CD14-positive monocyte (primary cell): ENCODE measurements around the gene TLK1. TPM values are rescaled to one million over a fixed set of nuclear protein-coding genes. Genes with fewer than 3 reads are reported as not detected.

Experiments
- DNase-seq, 3 donors: peaks; one replicate each; pipeline ENCODE4 v3.0.0-alpha.2; 2011 to 2022
- H2AFZ ChIP-seq: 2 replicates; pipeline ENCODE4 v1.6.0; 2012; ENCODE audit warnings: mild to moderate bottlenecking, low read depth, low read length, inconsistent platforms; ENCODE audit not compliant: insufficient read depth, poor library complexity, severe bottlenecking
- H3K27ac ChIP-seq, 2 donors: 1 replicate in 1 of 2; 2 replicates in 1 of 2; pipeline ENCODE4 v1.5.1; 2012 to 2013; ENCODE audit warnings: low read length in 2 of 2, control low read depth in 1 of 2, inconsistent platforms in 1 of 2, low read depth in 1 of 2, mild to moderate bottlenecking in 1 of 2
- H3K27me3 ChIP-seq, 2 donors: one replicate each; pipeline versions ENCODE4 v1.6.0 to v1.6.1; 2011 to 2013; ENCODE audit warnings: low read length in 2 of 2; ENCODE audit not compliant: control insufficient read depth in 2 of 2, insufficient read depth in 2 of 2
- H3K36me3 ChIP-seq, 2 donors: replicated peaks in 1 of 2; 1 replicate in 1 of 2; 2 replicates in 1 of 2; pipeline versions ENCODE4 v1.5.1 to v1.6.1; 2012 to 2013; ENCODE audit warnings: low read length in 2 of 2, control low read depth in 1 of 2, inconsistent platforms in 1 of 2, mild to moderate bottlenecking in 1 of 2; ENCODE audit not compliant: insufficient read depth in 2 of 2, control insufficient read depth in 1 of 2
- H3K4me1 ChIP-seq, 2 donors: 1 replicate in 1 of 2; 2 replicates in 1 of 2; pipeline versions ENCODE4 v1.5.1 to v1.6.1; 2012 to 2013; ENCODE audit warnings: low read length in 2 of 2, control low read depth in 1 of 2, inconsistent platforms in 1 of 2, mild to moderate bottlenecking in 1 of 2, moderate library complexity in 1 of 2; ENCODE audit not compliant: insufficient read depth in 2 of 2, control insufficient read depth in 1 of 2
- H3K4me2 ChIP-seq: replicated peaks from 2 replicates; pipeline ENCODE3; 2012; ENCODE audit warnings: low read length, moderate library complexity, mild to moderate bottlenecking; ENCODE audit not compliant: poor library complexity, severe bottlenecking; ENCODE audit errors: extremely low read depth
- H3K4me3 ChIP-seq, 3 experiments: fragments of 200-600 bp in 1 of 3; sonication (generic) in 1 of 3; replicated peaks in 1 of 3; 1 replicate in 2 of 3; 2 replicates in 1 of 3; pipeline ENCODE4 v1.5.1; 2011 to 2013; ENCODE audit warnings: low read length in 3 of 3, mild to moderate bottlenecking in 3 of 3, control low read depth in 2 of 3, low read depth in 2 of 3, inconsistent platforms in 1 of 3, moderate library complexity in 1 of 3
- H3K79me2 ChIP-seq: 2 replicates; pipeline ENCODE4 v1.6.0; 2012; ENCODE audit warnings: mild to moderate bottlenecking, control low read depth, inconsistent platforms, low read length, moderate library complexity; ENCODE audit not compliant: insufficient read depth
- H3K9ac ChIP-seq: 2 replicates; pipeline ENCODE4 v1.6.0; 2017; ENCODE audit warnings: low read length, mild to moderate bottlenecking; ENCODE audit not compliant: insufficient read depth, poor library complexity, severe bottlenecking
- H3K9me3 ChIP-seq, 2 donors: replicated peaks in 1 of 2; 1 replicate in 1 of 2; 2 replicates in 1 of 2; pipeline versions ENCODE4 v1.5.1 to v1.6.1; 2012 to 2013; ENCODE audit warnings: low read length in 2 of 2, control low read depth in 1 of 2; ENCODE audit not compliant: control insufficient read depth in 1 of 2, insufficient read depth in 1 of 2
- H4K20me1 ChIP-seq: 2 replicates; pipeline ENCODE4 v1.6.0; 2012; ENCODE audit warnings: mild to moderate bottlenecking, low read length, control low read depth, moderate library complexity; ENCODE audit not compliant: insufficient read depth
- H3K27ac Mint-ChIP-seq, 7 donors: one replicate each; pipeline ENCODE4 v1.8.0; 2020; ENCODE audit warnings: mild to moderate bottlenecking in 7 of 7, mixed read lengths in 7 of 7, moderate library complexity in 6 of 7, inconsistent platforms in 2 of 7
- H3K27me3 Mint-ChIP-seq, 3 donors: one replicate each; pipeline ENCODE4 v1.8.0; 2021 to 2022; ENCODE audit warnings: low read depth in 3 of 3, mild to moderate bottlenecking in 3 of 3, mixed read lengths in 3 of 3, moderate library complexity in 3 of 3, inconsistent platforms in 1 of 3
- H3K36me3 Mint-ChIP-seq, 2 donors: one replicate each; pipeline ENCODE4 v1.8.0; 2020; ENCODE audit warnings: mixed read lengths in 2 of 2, inconsistent platforms in 1 of 2, mild to moderate bottlenecking in 1 of 2
- H3K4me1 Mint-ChIP-seq: one replicate; pipeline ENCODE4 v1.8.0; 2020; ENCODE audit warnings: mild to moderate bottlenecking, mixed read lengths
- H3K4me3 Mint-ChIP-seq, 2 donors: one replicate each; pipeline ENCODE4 v1.8.0; 2020; ENCODE audit warnings: mild to moderate bottlenecking in 2 of 2, mixed read lengths in 2 of 2, moderate library complexity in 1 of 2
- H3K9me3 Mint-ChIP-seq, 7 donors: one replicate each; pipeline ENCODE4 v1.8.0; 2020 to 2022; ENCODE audit warnings: mixed read lengths in 7 of 7, mild to moderate bottlenecking in 6 of 7, moderate library complexity in 6 of 7, inconsistent platforms in 2 of 7
- WGBS: methylation state at CpG from one replicate; pipeline ENCODE4 v1.1.5; 2013; ENCODE audit warnings: missing lambda C conversion rate; ENCODE audit not compliant: insufficient coverage; 5-methylcytosine and 5-hydroxymethylcytosine counted together
- intact Hi-C, 2 donors: fragments of 100-400 bp; cut with micrococcal nuclease; formaldehyde crosslinking; loops; one replicate each; pipeline versions ENCODE4 v1.15.0 to v1.15.1; 2023
- polyA plus RNA-seq, 3 donors: library from polyadenylated mRNA; depleted of rRNA in 1 of 3; unstranded in 2 of 3; stranded (reverse) in 1 of 3; fragments of 300-500 nt in 2 of 3; fragments of >200 nt in 1 of 3; fragmentation: Illumina TruSeq in 2 of 3; gene quantifications; 1 replicate in 2 of 3; 2 replicates in 1 of 3; pipeline ENCODE4 v1.2.3, GENCODE V29; 2012 to 2021
- TF ChIP-seq, protein P1 (sequence below): fragments of 200-600 bp; IDR thresholded peaks from one replicate; pipeline ENCODE4 v1.8.0; 2022; ENCODE audit warnings: antibody characterized with exemption, mild to moderate bottlenecking

The TLK1 gene
- polyA plus RNA-seq, 3 donors: 6.3 to 20.0 (median 8.6) TPM

DNA sequence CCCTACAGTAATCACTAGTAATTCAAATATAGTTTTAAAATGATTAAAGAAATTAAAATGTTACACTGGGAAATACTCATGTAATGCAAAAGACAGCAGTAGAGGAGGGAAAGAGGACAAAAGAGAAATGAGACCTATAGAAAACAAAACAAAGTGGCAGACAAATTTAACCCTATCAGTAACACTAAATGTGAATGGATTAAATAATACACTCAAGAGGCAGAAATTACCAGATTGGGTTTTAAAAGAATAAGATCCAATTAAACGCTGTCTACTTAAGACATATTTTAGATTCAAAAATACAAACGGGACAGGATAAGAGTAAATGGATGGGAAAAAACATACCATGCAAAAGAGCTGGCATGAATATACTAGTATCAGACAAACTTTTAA lies 17.0 kb downstream of the TLK1 start:
- H3K9me3 Mint-ChIP-seq: no peaks in the 10 kb centered on the region
- Histone ChIP-seq H3K9ac (no peak overlapping the region), H3K27ac (no peak overlapping the region), H3K9me3 (no peaks in the 10 kb centered on the region), H3K36me3 (no peaks in the 10 kb centered on the region), H4K20me1 (peaks cover 99% of the 10 kb centered on the region), H3K27me3 (no peaks in the 10 kb centered on the region), H3K4me3 (no peak overlapping the region), H3K4me2 (no peak overlapping the region), H3K79me2 (peaks cover 97% of the 10 kb centered on the region), H2AFZ (no peak overlapping the region), H3K4me1 (peaks cover 17 to 29% of the 10 kb centered on the region in 2 donors)
- peaks cover 0 to 3% of the 10 kb centered on the region in 2 donors for H3K36me3 Mint-ChIP-seq
- no peak for DNase-seq
- peaks cover 64% of the 10 kb centered on the region for H3K4me1 Mint-ChIP-seq
- TF ChIP-seq, protein P1, sequence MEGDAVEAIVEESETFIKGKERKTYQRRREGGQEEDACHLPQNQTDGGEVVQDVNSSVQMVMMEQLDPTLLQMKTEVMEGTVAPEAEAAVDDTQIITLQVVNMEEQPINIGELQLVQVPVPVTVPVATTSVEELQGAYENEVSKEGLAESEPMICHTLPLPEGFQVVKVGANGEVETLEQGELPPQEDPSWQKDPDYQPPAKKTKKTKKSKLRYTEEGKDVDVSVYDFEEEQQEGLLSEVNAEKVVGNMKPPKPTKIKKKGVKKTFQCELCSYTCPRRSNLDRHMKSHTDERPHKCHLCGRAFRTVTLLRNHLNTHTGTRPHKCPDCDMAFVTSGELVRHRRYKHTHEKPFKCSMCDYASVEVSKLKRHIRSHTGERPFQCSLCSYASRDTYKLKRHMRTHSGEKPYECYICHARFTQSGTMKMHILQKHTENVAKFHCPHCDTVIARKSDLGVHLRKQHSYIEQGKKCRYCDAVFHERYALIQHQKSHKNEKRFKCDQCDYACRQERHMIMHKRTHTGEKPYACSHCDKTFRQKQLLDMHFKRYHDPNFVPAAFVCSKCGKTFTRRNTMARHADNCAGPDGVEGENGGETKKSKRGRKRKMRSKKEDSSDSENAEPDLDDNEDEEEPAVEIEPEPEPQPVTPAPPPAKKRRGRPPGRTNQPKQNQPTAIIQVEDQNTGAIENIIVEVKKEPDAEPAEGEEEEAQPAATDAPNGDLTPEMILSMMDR: no peak
- no peak overlapping the region for H3K4me3 Mint-ChIP-seq
- H3K27ac Mint-ChIP-seq: no peak overlapping the region
- intact Hi-C loops: no loop called here
- peaks cover 0 to 2% (median 0%) of the 10 kb centered on the region in 3 donors for H3K27me3 Mint-ChIP-seq
- no CpG with 5 or more reads among the region's 2 CpGs for WGBS

DNA sequence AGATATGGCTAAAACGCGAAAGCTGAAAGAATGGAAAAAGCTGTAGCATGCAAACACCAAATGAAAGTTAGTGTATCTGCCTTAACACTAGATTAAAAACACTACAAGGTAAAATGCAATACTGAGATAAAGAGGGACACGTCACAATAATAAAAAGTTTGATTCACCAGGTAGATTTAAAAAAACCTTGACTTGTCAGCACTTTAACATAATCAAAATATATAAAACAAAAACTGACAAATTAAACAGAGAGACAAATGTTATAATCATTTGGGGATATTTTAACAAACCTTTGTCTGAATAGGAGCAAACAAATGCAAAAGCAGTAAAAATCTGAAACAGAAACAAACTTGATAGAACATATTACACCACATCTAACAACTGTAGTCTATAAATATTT lies 18.3 kb downstream of the TLK1 start:
- no peaks in the 10 kb centered on the region for H3K27me3 Mint-ChIP-seq
- no peaks in the 10 kb centered on the region for H3K27me3 ChIP-seq
- H3K79me2 ChIP-seq: peaks cover 97% of the 10 kb centered on the region
- intact Hi-C loops: no loop called here
- WGBS: no CpG with 5 or more reads among the region's 3 CpGs
- H3K9ac ChIP-seq: no peak overlapping the region
- H3K4me2 ChIP-seq: no peak overlapping the region
- DNase-seq: no peak
- peaks cover 0 to 3% of the 10 kb centered on the region in 2 donors for H3K36me3 Mint-ChIP-seq
- H4K20me1 ChIP-seq: peaks cover 97% of the 10 kb centered on the region
- peaks cover 54% of the 10 kb centered on the region for H3K4me1 Mint-ChIP-seq
- no peak overlapping the region for H3K4me3 Mint-ChIP-seq
- H3K4me1 ChIP-seq: peaks cover 17 to 23% of the 10 kb centered on the region in 2 donors
- no peaks in the 10 kb centered on the region for H3K9me3 ChIP-seq
- no peak overlapping the region for H2AFZ ChIP-seq
- no peak overlapping the region for H3K27ac ChIP-seq
- no peaks in the 10 kb centered on the region for H3K9me3 Mint-ChIP-seq
- no peak overlapping the region for H3K27ac Mint-ChIP-seq
- TF ChIP-seq, protein P1: no peak
- no peak overlapping the region for H3K4me3 ChIP-seq
- H3K36me3 ChIP-seq: no peaks in the 10 kb centered on the region
